ENCODE data around the gene FN3KRP.

FN3KRP gene

GRCh38 chr17:82687375-82687861 lies 29.1 kb upstream of the FN3KRP start:
- DNase-seq (ENCODE audit: low read depth, low spot score), result no peak

GRCh38 chr17:82687871-82688270 lies 28.6 kb upstream of the FN3KRP start:
- no peak for DNase-seq (ENCODE audit: low read depth, low spot score)

GRCh38 chr17:82689077-82689476 lies 27.4 kb upstream of the FN3KRP start:
- DNase-seq (ENCODE audit: low read depth, low spot score), result no peak

GRCh38 chr17:82690786-82691489 lies 25.6 kb upstream of the FN3KRP start:
- DNase-seq (ENCODE audit: low read depth, low spot score), result no peak

GRCh38 chr17:82691714-82692113 lies 24.8 kb upstream of the FN3KRP start:
- no peak for DNase-seq (ENCODE audit: low read depth, low spot score)

GRCh38 chr17:82692268-82692667 lies 24.2 kb upstream of the FN3KRP start:
- no peak for DNase-seq (ENCODE audit: low read depth, low spot score)

- DNase-seq (ENCODE audit: low read depth, low spot score), result no peak
Measured at GRCh38 chr17:82693168-82693867, 23.2 kb upstream of the FN3KRP start.

- DNase-seq (ENCODE audit: low read depth, low spot score), result no peak
Measured at GRCh38 chr17:82694647-82695046, 21.9 kb upstream of the FN3KRP start.

GRCh38 chr17:82696259-82696658 lies 20.2 kb upstream of the FN3KRP start:
- no peak for DNase-seq (ENCODE audit: low read depth, low spot score)

- DNase-seq (ENCODE audit: low read depth, low spot score), result no peak
Measured at GRCh38 chr17:82696916-82697807, 19.3 kb upstream of the FN3KRP start.

- DNase-seq (ENCODE audit: low read depth, low spot score), result no peak
Measured at GRCh38 chr17:82697808-82698064, 18.8 kb upstream of the FN3KRP start.

- peak; percentile 93 for DNase-seq (ENCODE audit: low read depth, low spot score)
Measured at GRCh38 chr17:82698065-82698973, 18.2 kb upstream of the FN3KRP start, which contains the start of gene RAB40B. Gene RAB40B, minus strand, starts transcription at chr17:82698698. Its CDS starts 102 bp downstream, at chr17:82698596.

GRCh38 chr17:82698974-82699442 lies 17.5 kb upstream of the FN3KRP start:
- no peak for DNase-seq (ENCODE audit: low read depth, low spot score)

- no peak for DNase-seq (ENCODE audit: low read depth, low spot score)
Measured at GRCh38 chr17:82699551-82699950, 17.0 kb upstream of the FN3KRP start.

- DNase-seq (ENCODE audit: low read depth, low spot score), result no peak
Measured at GRCh38 chr17:82702231-82702927, 14.1 kb upstream of the FN3KRP start.

- DNase-seq (ENCODE audit: low read depth, low spot score), result no peak
Measured at GRCh38 chr17:82703036-82703745, 13.3 kb upstream of the FN3KRP start.

GRCh38 chr17:82703935-82704865 lies 12.3 kb upstream of the FN3KRP start:
- DNase-seq (ENCODE audit: low read depth, low spot score), result no peak

GRCh38 chr17:82704886-82705285 lies 11.6 kb upstream of the FN3KRP start:
- DNase-seq (ENCODE audit: low read depth, low spot score), result no peak

- DNase-seq (ENCODE audit: low read depth, low spot score), result no peak
Measured at GRCh38 chr17:82705756-82706155, 10.8 kb upstream of the FN3KRP start.
